ENCODE data around the gene TPD52L1. TPM values are rescaled to one million over a fixed set of nuclear protein-coding genes. Genes with fewer than 3 reads are reported as not detected.

Gene TPD52L1
- total and polyA plus RNA-seq, 2 of the 4 experiments (the other 2 are of a cell fraction): 10.2 to 13.5 TPM

GRCh38 chr6:125269328-125269985, 115.9 kb downstream of the TPD52L1 start:
- Histone ChIP-seq H3K4me1 (ENCODE audit: control insufficient read depth, insufficient read depth, low read length) (no peaks in the 10 kb centered on the region), H3K56ac (ENCODE audit: extremely low read depth, insufficient read depth, low read length) (no peak overlapping the region), H4K91ac (ENCODE audit: insufficient read depth, low read depth, low read length) (no peak overlapping the region), H3K4me2 (ENCODE audit: low read depth, low read length) (no peak overlapping the region), H3K9me3 (ENCODE audit: control insufficient read depth, insufficient read depth, low read length) (no peaks in the 10 kb centered on the region), H2BK15ac (ENCODE audit: low read depth, low read length) (no peak overlapping the region), H3K23ac (ENCODE audit: low read depth, low read length) (no peak overlapping the region), H3K27me3 (ENCODE audit: control insufficient read depth, insufficient read depth, low read length) (no peaks in the 10 kb centered on the region), H3K4ac (ENCODE audit: low read depth, low read length) (no peak overlapping the region), H3K18ac (ENCODE audit: low read depth, low read length) (no peak overlapping the region), H3K27ac (ENCODE audit: insufficient read depth, low read length) (no peak overlapping the region), H3K79me1 (ENCODE audit: low read depth in 1 of 2, low read length in 2 of 2) (no peaks in the 10 kb centered on the region), H3K4me3 (ENCODE audit: insufficient read depth, low read depth, low read length) (no peak overlapping the region), H4K8ac (ENCODE audit: low read depth in 2 of 2, low read length in 2 of 2) (no peak overlapping the region), H2BK5ac (ENCODE audit: low read depth, low read length, poor library complexity, severe bottlenecking) (no peak overlapping the region), H4K5ac (ENCODE audit: low read depth, low read length) (no peak overlapping the region), H3K9me1 (ENCODE audit: insufficient read depth, low read length) (no peaks in the 10 kb centered on the region; the same call in 1 of the 2 replicates), H3K9ac (ENCODE audit: low read depth, low read length) (no peak overlapping the region), H2BK20ac (ENCODE audit: low read depth, low read length) (no peak overlapping the region), H3K14ac (replicated peaks; ENCODE audit: low read depth, low read length) (no peak overlapping the region), H3K36me3 (ENCODE audit: control insufficient read depth, insufficient read depth, low read length) (peaks cover 18% of the 10 kb centered on the region), H2BK120ac (ENCODE audit: low read depth, low read length) (no peak overlapping the region), H2AK9ac (replicated peaks; ENCODE audit: low read depth, low read length, poor library complexity) (no peak overlapping the region), H2AK5ac (ENCODE audit: low read depth, low read length) (no peak overlapping the region), H4K20me1 (ENCODE audit: insufficient read depth, low read length) (no peaks in the 10 kb centered on the region), H2AFZ (replicated peaks; ENCODE audit: low read length, poor library complexity) (no peak overlapping the region)
- dilution Hi-C loops (cut with HindIII; ENCODE audit: low sequenced_read_pairs, unreplicated experiment): no loop called here
- no peak for DNase-seq
- TF ChIP-seq POLR2A (IDR thresholded peaks at IDR 0.05; ENCODE audit: low read depth, low read length) (no peak), MAFK (IDR thresholded peaks at IDR 0.05; ENCODE audit: low read depth, low read length) (no peak), NFE2L2 (IDR thresholded peaks at IDR 0.05; ENCODE audit: low read depth, low read length) (no peak), SMC3 (IDR thresholded peaks at IDR 0.05; ENCODE audit: low read depth, low read length) (no peak)
- TF ChIP-seq, protein P1, sequence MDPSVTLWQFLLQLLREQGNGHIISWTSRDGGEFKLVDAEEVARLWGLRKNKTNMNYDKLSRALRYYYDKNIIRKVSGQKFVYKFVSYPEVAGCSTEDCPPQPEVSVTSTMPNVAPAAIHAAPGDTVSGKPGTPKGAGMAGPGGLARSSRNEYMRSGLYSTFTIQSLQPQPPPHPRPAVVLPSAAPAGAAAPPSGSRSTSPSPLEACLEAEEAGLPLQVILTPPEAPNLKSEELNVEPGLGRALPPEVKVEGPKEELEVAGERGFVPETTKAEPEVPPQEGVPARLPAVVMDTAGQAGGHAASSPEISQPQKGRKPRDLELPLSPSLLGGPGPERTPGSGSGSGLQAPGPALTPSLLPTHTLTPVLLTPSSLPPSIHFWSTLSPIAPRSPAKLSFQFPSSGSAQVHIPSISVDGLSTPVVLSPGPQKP (IDR thresholded peaks at IDR 0.05; ENCODE audit: borderline replicate concordance, low read depth, low read length): no peak
- intact Hi-C loops (cut with micrococcal nuclease): no loop called here
- ATAC-seq (ENCODE audit: low read depth): no peak
- BruUV-seq (replicated peaks): no TSS peak
- in situ Hi-C loops (cut with MboI; ENCODE audit: low sequenced_read_pairs): no loop called here
- POLR2A ChIA-PET (ENCODE audit: unreplicated experiment): no interaction called here
- 100% methylated on average over 3 of the region's 7 CpGs; no CpG with 5 or more reads in 1 of the 2 experiments for WGBS, 2 experiments (ENCODE audit: extremely low coverage in 2 of 2, insufficient read length in 1 of 2)
- CTCF ChIA-PET: no interaction called here

All from IMR-90 (cell line).